BLaER1 (cell line): ENCODE measurements around the gene TRAF1.

Source experiments
- H3K27ac ChIP-seq: shearing (Covaris generic); formaldehyde crosslinking; 2 replicates; pipeline ENCODE4 v1.8.1; 2022
- H3K27me3 ChIP-seq: shearing (Covaris generic); formaldehyde crosslinking; 2 replicates; pipeline ENCODE4 v1.8.1; 2022
- H3K36me3 ChIP-seq: shearing (Covaris generic); formaldehyde crosslinking; 2 replicates; pipeline ENCODE4 v1.8.1; 2022
- H3K4me1 ChIP-seq: shearing (Covaris generic); formaldehyde crosslinking; 2 replicates; pipeline ENCODE4 v1.8.1; 2022
- H3K4me2 ChIP-seq: shearing (Covaris generic); formaldehyde crosslinking; 2 replicates; pipeline ENCODE4 v1.8.1; 2022
- H3K4me3 ChIP-seq: shearing (Covaris generic); formaldehyde crosslinking; 2 replicates; pipeline ENCODE4 v1.8.1; 2022
- H3K9ac ChIP-seq: shearing (Covaris generic); formaldehyde crosslinking; 2 replicates; pipeline ENCODE4 v1.8.1; 2022
- H3K9me3 ChIP-seq: shearing (Covaris generic); formaldehyde crosslinking; 2 replicates; pipeline ENCODE4 v1.8.1; 2022
- H4K20me1 ChIP-seq: shearing (Covaris generic); formaldehyde crosslinking; 2 replicates; pipeline ENCODE4 v1.8.1; 2022
- Cebpa-rat ChIP-seq: shearing (Covaris generic); IDR thresholded peaks from 2 replicates; pipeline ENCODE4 v1.8.1; 2022

Gene TRAF1

DNA sequence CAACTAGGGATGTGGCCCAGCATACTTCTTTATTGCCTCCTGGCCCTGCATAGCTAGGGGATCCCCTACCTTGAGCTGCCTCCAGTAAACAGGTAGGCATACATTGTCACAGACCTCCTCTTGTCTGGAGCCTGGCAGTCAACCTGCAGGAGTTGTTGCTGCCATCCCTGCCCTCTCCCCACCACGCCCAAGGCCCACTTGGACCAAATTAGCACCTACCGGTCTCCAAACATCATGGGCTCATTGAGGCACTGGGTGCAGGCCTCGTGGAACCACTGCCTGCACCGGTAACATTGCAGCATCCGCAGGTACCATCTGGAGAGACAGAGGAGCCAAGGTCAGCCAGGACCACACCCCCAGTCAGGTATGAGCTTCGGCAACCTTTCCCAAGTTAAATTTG is 59.9 kb downstream of the TRAF1 start:
- Histone ChIP-seq H3K4me1 (peaks cover 22% of the 10 kb centered on the region), H3K4me2 (no peak overlapping the region), H3K9ac (no peak overlapping the region), H3K9me3 (no peaks in the 10 kb centered on the region), H4K20me1 (no peaks in the 10 kb centered on the region), H3K27ac (no peak overlapping the region), H3K36me3 (peaks cover 81% of the 10 kb centered on the region), H3K27me3 (no peaks in the 10 kb centered on the region), H3K4me3 (no peak overlapping the region)
- TF ChIP-seq Cebpa-rat: no peak

DNA sequence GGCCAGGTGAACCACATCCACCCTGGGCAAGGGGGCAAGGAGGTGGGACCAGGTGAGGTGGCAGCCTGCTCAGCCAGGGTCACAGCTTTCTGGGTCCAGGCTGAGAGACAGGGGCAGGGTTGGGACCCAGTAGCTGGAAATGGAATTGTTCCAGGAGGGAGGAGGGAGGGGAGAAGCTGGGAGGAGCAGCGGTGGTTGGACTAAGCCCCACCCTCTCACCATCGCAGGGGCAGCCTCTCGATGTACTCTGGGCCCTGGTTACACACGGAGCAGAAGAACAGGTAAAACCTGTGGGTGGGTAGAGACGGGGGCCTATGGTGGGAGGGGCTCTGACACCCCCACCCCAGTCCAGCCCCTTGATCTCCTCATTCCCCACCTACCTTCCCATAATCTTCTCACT is 60.8 kb downstream of the TRAF1 start:
- Histone ChIP-seq H3K4me3 (no peak overlapping the region), H3K36me3 (peaks cover 81% of the 10 kb centered on the region), H3K9me3 (no peaks in the 10 kb centered on the region), H4K20me1 (no peaks in the 10 kb centered on the region), H3K4me2 (no peak overlapping the region), H3K27me3 (no peaks in the 10 kb centered on the region), H3K4me1 (peaks cover 22% of the 10 kb centered on the region), H3K9ac (no peak overlapping the region), H3K27ac (no peak overlapping the region)
- TF ChIP-seq Cebpa-rat: no peak

DNA sequence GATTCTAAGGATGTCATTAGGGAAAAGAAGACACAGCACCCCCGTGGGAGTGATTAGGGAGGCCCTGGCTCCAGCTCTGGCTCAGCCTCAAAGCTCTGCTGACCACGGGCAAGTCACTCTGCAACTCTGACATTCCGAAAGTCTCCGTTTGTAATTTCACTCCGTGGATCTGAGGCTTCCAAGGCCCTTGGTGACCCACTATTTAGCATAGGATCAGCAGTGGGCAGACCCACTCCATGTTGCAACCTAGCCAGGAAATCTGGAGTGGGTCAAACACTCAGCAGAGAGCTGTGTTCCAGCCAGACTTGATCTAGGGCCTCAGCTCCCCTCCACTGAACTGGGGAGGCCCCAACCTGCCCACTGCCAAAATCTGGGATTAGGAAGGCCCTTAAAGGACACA is 61.4 kb downstream of the TRAF1 start:
- Histone ChIP-seq H3K27ac (no peak overlapping the region), H3K9me3 (no peaks in the 10 kb centered on the region), H3K27me3 (no peaks in the 10 kb centered on the region), H4K20me1 (no peaks in the 10 kb centered on the region), H3K4me3 (no peak overlapping the region), H3K4me1 (peaks cover 18% of the 10 kb centered on the region), H3K4me2 (no peak overlapping the region), H3K36me3 (peaks cover 82% of the 10 kb centered on the region), H3K9ac (no peak overlapping the region)
- TF ChIP-seq Cebpa-rat: no peak

DNA sequence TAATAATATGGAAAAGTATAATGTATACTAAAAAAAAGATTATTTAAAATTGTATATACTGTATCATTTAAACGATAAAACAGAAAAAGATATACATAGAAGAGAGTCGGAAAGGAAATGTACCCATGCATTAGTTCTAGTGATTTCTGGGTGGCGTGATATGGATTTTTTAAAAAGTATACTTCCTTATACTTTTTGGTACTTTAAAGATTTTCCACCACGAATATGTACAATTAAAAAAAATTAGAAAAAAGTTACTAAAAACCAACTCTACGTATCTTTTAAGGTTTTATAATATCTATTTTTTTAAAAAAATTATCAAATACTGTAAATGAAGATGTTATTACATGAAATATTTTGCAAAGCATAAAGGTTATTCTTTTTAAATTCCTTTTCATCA is 61.9 kb downstream of the TRAF1 start:
- H3K4me2 ChIP-seq: no peak overlapping the region
- H3K9ac ChIP-seq: no peak overlapping the region
- no peak for TF ChIP-seq Cebpa-rat
- H3K27ac ChIP-seq: no peak overlapping the region
- H3K4me3 ChIP-seq: no peak overlapping the region
- H3K4me1 ChIP-seq: peaks cover 14% of the 10 kb centered on the region
- H4K20me1 ChIP-seq: no peaks in the 10 kb centered on the region
- no peaks in the 10 kb centered on the region for H3K27me3 ChIP-seq
- no peaks in the 10 kb centered on the region for H3K9me3 ChIP-seq
- H3K36me3 ChIP-seq: peaks cover 82% of the 10 kb centered on the region

DNA sequence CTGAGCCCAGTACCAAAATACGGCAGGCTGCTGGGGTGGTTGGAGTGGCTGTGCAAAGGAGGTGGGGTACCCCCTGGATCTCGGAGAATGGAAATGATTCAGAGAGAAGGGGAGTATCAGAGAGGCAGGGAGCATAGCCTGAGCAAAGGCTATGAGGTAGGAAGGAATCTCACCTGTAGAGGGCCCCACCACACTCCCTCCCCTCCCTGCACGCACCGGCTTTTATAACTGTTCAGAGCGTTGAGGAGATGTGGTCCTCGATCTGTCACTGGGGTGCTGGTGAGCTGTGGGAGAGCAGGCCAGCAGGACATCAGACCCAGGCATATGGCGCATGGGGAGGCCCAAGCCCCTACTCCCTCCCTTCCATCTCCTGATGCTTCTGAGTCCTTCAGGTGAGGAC is 62.8 kb downstream of the TRAF1 start:
- H3K9ac ChIP-seq: no peak overlapping the region
- TF ChIP-seq Cebpa-rat: no peak
- H3K4me1 ChIP-seq: peaks cover 7% of the 10 kb centered on the region
- H3K4me3 ChIP-seq: no peak overlapping the region
- no peak overlapping the region for H3K4me2 ChIP-seq
- H3K27ac ChIP-seq: no peak overlapping the region
- no peaks in the 10 kb centered on the region for H3K9me3 ChIP-seq
- peaks cover 86% of the 10 kb centered on the region for H3K36me3 ChIP-seq
- no peaks in the 10 kb centered on the region for H4K20me1 ChIP-seq
- no peaks in the 10 kb centered on the region for H3K27me3 ChIP-seq

DNA sequence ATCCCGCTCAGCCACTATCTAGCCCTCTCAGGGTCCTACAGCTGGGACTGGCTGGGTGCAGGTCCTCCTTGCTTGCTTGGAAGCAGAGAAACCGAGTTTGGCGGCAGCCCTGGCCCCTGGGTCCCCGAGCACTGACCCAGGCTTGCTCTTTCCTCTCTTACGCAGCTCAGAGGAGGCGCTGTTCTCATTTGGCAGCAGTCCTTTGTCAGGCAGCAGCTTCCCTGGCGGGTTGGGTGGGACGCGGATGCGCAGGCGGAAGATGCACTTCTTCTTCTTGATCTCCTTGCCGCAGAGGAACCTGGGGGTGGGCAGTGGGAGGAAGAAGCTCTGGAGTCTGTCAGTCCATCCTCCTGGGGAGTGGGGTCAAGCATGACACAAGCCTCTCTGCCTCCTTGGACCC is 64.1 kb downstream of the TRAF1 start:
- no peak for TF ChIP-seq Cebpa-rat
- no peaks in the 10 kb centered on the region for H3K4me1 ChIP-seq
- no peak overlapping the region for H3K27ac ChIP-seq
- H3K4me3 ChIP-seq: no peak overlapping the region
- no peak overlapping the region for H3K9ac ChIP-seq
- peaks cover 97% of the 10 kb centered on the region for H3K36me3 ChIP-seq
- no peak overlapping the region for H3K4me2 ChIP-seq
- H3K27me3 ChIP-seq: no peaks in the 10 kb centered on the region
- no peaks in the 10 kb centered on the region for H3K9me3 ChIP-seq
- H4K20me1 ChIP-seq: no peaks in the 10 kb centered on the region

DNA sequence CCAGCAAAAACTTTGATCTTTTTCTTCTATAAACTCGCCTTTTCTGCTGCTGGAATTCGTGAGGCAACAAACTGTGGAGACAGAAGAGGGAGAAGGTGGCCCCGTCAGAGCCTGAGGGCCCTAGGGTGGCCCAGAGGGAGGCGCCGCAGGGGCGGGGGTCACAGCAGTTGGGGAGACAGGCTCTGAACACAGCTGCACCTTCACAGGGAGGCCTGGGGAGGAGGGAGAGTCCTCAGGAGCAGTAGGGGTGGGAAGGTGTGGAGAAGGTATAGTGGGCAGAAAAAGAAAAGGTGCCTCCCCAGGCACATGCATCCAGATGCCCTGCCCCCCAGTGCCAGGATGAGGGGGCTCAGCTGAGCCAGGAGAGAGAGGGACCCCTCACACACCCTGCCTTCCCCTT is 64.7 kb downstream of the TRAF1 start:
- H3K27ac ChIP-seq: no peak overlapping the region

DNA sequence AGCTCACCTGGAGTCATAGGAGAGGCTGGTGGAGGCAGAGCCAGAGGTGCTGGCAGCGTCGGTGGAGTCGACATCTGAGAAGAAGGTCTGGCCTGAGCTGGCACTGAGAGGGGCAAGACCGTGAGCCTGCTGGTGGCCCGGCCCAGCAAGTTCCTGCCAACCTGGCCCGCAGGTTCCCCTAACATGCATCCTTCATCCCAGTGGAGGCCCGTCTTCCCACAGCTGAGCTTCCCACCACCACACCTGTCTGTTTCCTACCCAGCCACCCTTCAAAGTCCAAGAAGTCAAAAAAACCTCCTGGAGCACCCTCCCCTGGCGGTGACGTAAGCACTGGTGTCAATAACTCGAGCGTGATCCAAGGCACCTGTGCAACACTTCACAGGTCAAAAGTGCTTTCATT is 66.5 kb downstream of the TRAF1 start:
- TF ChIP-seq Cebpa-rat: no peak
- Histone ChIP-seq H4K20me1 (no peaks in the 10 kb centered on the region), H3K36me3 (peaks cover 97% of the 10 kb centered on the region), H3K9ac (no peak overlapping the region), H3K4me1 (no peaks in the 10 kb centered on the region), H3K4me2 (no peak overlapping the region), H3K27ac (no peak overlapping the region), H3K9me3 (no peaks in the 10 kb centered on the region), H3K27me3 (no peaks in the 10 kb centered on the region), H3K4me3 (no peak overlapping the region)

More for the DNA sequence above, 64.7 kb downstream of the TRAF1 start:
- no peak overlapping the region for H3K4me3 ChIP-seq
- no peaks in the 10 kb centered on the region for H3K9me3 ChIP-seq
- no peaks in the 10 kb centered on the region for H4K20me1 ChIP-seq
- H3K27me3 ChIP-seq: no peaks in the 10 kb centered on the region
- H3K4me2 ChIP-seq: no peak overlapping the region
- peaks cover 97% of the 10 kb centered on the region for H3K36me3 ChIP-seq
- no peak overlapping the region for H3K9ac ChIP-seq
- no peaks in the 10 kb centered on the region for H3K4me1 ChIP-seq
- TF ChIP-seq Cebpa-rat: no peak

DNA sequence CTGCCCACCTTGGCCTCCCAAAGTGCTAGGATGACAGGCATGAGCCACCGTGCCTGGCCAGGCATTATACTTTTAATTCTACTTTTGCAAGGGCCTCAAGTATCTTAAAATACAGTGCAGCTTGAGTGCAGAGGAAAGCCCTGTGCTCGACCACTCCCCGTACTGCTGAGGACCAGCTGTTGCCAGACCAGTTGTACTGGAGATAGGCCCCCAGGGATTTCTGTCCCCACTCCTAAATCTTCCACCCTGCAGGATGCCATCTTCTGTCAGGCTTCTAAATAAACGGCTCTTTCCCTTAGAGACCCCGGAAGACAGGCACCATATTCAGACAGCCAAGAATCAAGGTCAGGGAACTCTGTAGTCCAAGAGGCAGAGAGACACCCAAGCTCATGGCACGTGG is 67.2 kb downstream of the TRAF1 start:
- Histone ChIP-seq H3K4me3 (no peak overlapping the region), H3K9ac (no peak overlapping the region), H4K20me1 (no peaks in the 10 kb centered on the region), H3K36me3 (peaks cover 100% of the 10 kb centered on the region), H3K27ac (no peak overlapping the region), H3K27me3 (no peaks in the 10 kb centered on the region), H3K9me3 (no peaks in the 10 kb centered on the region), H3K4me2 (no peak overlapping the region), H3K4me1 (no peaks in the 10 kb centered on the region)
- no peak for TF ChIP-seq Cebpa-rat

DNA sequence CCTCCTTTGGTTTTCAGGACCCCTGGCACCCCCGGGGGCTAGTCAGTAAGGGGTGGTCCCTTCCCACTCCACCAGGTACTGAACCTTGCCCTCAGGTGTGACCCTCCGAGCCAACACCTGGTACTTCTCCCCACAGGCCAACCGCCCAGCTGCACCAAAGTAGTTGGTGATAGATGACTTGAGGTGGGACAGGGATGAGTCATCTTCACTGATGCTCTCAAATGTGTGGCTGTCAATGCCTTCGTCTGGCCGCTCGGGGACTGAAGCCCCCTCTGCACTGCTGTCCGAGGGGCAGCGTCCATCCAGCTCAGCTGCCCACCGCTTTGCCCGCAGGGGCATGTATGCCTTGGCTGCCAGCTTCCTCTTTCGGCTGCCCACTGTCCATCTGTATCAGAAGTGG is 68.7 kb downstream of the TRAF1 start:
- H4K20me1 ChIP-seq: no peaks in the 10 kb centered on the region
- H3K4me3 ChIP-seq: no peak overlapping the region
- no peak overlapping the region for H3K4me2 ChIP-seq
- no peaks in the 10 kb centered on the region for H3K9me3 ChIP-seq
- H3K27ac ChIP-seq: no peak overlapping the region
- TF ChIP-seq Cebpa-rat: no peak
- H3K9ac ChIP-seq: no peak overlapping the region
- H3K36me3 ChIP-seq: peaks cover 94% of the 10 kb centered on the region
- no peaks in the 10 kb centered on the region for H3K27me3 ChIP-seq
- H3K4me1 ChIP-seq: no peaks in the 10 kb centered on the region

DNA sequence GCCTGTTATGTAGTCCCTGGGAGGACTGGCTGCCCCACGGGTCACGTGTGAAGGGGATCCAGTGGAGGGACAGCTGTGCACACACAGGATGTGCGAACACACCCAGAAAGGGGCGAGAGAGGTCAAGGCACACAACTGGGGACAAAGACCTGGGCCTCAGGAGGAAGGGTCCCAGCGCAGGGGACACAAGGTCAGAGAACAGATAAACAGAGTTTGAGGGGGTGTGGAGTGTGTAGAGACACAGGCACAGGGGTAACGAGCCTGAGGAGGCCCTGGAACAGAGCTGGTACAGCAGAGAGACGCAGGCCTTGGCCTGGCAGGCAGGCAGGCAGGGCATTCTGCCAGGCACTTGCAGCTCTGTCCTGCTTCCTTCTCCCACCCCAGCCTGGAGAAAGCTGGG is 69.1 kb downstream of the TRAF1 start:
- Histone ChIP-seq H3K9me3 (no peaks in the 10 kb centered on the region), H3K4me3 (no peak overlapping the region), H4K20me1 (no peaks in the 10 kb centered on the region), H3K27me3 (no peaks in the 10 kb centered on the region), H3K9ac (no peak overlapping the region), H3K27ac (no peak overlapping the region), H3K4me1 (no peaks in the 10 kb centered on the region), H3K4me2 (no peak overlapping the region), H3K36me3 (peaks cover 90% of the 10 kb centered on the region)
- TF ChIP-seq Cebpa-rat: no peak
